ENCODE measurements around the gene CTU2.

Gene CTU2

DNA sequence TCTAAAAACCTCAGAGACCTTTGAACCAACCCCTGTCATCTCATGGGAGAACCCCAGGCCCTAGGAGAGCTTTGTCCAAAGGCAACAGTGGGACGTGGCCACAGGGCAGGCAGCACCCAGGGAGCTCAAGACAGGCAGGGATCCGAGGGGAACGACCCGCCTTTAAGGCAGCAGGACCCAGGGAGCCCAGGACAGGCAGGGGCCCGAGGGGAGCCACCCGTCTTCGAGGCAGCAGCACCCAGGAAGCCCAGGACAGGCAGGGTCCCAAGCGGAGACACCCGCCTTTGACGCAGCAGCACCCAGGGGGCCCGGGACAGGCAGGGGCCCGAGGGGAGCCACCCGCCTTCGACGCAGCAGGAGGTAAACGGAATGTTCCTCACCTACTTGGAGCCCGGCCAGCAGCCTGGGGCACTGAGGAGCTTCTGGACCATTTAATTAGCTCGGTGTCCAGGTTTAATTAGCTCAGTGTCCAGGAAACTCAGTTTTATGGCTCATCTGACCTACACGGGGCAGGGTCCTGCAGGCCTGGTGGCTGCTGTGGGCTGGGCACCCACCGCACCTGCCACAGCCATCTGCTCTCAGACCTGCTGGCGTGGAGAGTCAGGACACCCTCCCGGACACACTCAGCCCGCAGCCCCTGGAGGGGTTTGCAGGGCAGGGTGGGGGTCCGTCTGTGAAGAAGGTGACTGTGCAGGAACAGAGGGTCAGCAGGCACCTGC lies 54.3 kb downstream of the CTU2 start:
- DNase-seq (ENCODE audit: low read depth in 2 of 3, low spot score in 2 of 3), result no peak

DNA sequence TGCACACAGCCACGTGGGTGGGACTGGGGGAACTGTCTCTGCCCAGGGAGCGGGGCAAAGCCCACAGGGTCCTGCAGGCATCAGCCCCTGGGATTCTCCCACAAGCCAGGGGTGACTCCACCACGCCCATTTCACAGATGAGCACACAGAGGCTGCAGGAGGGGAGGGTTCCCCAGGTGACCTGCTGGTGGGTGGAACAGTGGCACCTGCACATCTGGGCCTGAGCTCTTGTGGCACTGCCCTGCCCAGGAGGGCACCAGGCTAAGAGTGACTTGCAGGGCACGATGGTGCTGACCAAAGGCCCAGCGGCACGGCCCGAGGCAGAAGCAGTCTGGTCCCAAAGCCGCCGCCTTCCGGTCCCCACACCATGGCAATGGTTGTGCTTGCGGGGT lies 54.8 kb downstream of the CTU2 start:
- DNase-seq (ENCODE audit: low read depth in 2 of 3, low spot score in 2 of 3), result no peak

DNA sequence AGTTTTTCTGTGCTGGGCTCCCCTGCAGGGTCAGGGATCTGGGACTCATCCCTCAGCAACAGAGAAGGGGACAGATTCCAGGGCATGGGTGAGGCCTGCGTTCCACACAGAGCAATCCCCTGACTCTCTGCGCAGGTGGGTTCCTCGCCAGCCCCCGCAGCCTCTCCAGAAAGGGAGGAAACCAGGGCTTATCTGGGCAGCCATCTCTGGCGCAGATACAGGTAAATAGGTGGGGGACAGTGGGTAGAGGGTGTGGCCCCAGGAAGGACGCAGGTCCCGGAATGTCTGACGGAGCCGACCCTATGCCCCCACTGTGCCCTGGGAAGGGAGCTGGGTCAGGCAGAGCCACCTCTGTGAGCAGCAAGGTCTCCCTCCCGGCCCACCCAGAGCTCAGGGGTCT lies 55.5 kb downstream of the CTU2 start:
- no peak for DNase-seq (ENCODE audit: low read depth in 2 of 3, low spot score in 2 of 3)

DNA sequence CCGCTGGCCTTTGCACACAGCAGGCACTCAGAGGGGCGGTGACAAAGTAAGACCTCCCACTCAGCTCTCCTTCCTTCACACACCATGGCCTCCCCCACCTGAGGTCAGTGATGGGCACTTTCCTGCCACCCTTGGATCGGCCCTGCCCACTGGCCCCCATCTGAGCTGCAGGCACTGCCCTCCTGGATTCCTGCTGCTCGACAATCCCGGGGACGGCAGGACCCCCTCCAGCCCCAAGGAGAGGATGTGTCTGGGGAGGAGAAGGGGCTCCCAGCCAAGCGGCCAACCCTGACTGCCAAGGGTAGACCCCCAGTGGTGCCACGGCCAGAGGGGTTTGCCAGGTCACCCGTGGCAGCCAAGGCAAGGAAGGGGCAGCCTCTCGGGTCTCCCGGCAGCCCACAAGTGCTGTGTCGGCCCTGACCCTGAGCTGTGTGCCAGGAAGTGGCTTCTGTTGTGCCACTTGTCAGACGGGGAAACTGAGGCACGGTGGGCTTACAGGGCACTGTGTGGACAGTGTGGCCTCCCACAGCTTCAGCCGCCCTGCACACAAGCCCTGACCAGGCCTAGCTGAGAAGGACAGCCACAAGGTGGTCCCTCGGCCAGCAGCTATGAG lies 56.1 kb downstream of the CTU2 start:
- no peak for DNase-seq (ENCODE audit: low read depth in 2 of 3, low spot score in 2 of 3)

DNA sequence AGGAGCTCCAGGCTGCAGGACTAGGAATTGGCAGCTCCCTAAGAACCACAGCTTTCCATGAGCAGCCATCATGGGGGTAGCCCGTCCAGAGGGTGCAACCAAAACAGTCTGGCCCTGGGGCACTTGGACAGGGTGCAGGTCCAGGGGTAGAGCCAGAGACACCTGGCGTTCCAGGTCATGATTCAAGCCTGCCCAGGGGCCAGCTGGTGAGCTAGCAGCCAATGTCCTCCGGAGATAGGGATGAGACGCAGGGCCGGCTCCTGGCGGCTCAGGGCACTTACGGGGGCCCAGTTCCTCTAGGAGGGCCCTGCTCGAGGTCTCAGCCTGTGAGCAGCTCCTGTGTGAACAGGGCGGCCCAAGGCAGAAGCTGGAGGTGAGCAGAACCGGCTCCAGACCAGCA lies 56.6 kb downstream of the CTU2 start:
- no peak for DNase-seq (ENCODE audit: low read depth in 2 of 3, low spot score in 2 of 3)

DNA sequence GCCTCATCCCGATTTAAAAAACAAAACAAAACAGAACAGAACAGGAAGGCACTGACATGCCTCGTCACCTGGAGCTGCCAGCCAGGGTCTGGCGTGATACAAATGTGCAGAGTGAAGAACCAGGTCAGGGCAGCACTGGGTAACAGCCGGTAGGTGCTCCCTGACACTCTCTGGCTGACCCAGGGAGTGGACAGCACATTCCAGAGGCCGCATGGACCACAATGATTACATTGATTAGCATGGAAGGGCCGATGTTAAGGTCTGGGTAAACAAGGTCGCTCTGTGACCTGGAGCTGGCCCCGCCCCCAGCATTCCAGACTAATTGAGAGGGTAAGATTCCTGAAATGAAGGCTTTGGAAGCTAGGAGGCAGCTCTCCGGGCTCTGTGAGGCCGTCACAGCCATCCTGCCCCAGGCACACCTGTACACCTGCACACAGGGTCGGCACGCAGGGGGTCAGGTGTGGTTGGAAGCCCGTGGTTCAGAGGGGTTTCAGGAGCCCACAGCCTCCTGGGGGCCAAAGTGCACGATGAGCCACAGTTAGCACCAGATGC lies 57.3 kb downstream of the CTU2 start:
- no peak for DNase-seq (ENCODE audit: low read depth in 2 of 3, low spot score in 2 of 3)

DNA sequence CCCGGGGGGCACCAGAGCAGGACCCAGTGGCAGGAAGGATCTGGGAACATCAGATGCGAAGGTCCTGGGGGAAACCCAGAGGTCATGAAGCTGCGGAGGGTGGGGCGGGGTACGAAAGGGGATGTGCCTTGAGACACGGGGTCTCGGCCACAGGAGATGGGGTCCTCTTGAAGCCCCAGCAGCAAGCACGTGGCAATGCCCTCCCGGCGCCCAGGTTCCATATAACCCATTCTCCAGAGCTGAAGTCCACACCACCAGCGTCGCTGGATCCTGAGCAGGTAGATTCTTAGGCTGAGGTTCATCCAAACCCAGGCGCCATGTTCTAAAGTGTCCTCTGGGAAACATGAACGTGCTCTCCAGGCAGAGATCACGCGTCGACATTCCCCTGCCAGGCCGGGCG lies 57.8 kb downstream of the CTU2 start:
- DNase-seq (ENCODE audit: low read depth in 2 of 3, low spot score in 2 of 3), result no peak

DNA sequence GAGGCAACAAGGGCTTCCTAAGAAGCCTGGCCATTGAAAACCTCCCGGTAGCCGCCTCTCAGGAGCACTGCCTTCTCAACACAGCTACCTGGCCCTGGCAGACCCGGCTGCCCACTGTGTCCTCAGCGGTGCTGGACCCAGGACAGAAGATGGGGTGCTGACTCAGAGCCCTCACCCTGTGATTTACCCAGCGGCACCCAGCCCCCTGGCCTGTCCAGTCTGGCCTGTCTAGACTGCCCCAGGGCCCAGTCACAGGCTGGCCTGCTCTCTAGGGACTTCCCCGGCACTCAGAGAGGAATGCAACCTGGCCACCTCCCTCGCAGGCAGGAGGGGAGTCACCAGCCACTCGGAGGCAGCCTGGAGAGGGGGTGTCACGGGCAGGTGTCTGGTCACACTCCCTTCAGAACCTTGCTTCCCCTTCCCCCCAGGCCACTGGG lies 58.6 kb downstream of the CTU2 start:
- DNase-seq (ENCODE audit: low read depth in 2 of 3, low spot score in 2 of 3), result no peak

Measured in activated CD8-positive, alpha-beta memory T cell treated with anti-CD3 and anti-CD28 coated beads for 48 hours (primary cell).